ENCODE measurements around the gene ADPGK.
A peak's percentile ranks its signal among the peaks of the same experiment; 100 is the strongest.
"Not testable (repeated sequence)": the region's sequence is repeated elsewhere in the genome, so short reads cannot be mapped to it uniquely, and the experiment has no call there.

ADPGK gene

DNA sequence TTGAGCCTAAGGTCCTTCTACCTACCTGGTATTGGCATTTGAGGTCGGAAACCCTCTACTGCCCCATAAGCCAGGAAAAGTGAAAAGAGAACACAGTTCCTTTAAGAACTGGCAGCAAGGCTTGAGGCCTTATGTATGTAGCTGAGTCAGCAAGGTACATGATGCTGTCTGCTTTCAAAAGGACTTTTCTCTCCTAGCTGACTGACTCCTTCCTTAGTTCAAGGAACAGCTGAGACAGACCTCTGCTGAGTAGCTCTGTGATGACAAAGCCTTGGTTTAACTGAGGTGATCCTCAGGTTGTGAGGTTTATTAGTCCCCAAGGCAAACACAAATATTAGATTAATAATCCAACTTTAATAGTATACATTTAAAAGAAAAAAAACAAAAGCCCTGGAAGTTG is 45.8 kb downstream of the ADPGK start:
- DNase-seq, result no peak

DNA sequence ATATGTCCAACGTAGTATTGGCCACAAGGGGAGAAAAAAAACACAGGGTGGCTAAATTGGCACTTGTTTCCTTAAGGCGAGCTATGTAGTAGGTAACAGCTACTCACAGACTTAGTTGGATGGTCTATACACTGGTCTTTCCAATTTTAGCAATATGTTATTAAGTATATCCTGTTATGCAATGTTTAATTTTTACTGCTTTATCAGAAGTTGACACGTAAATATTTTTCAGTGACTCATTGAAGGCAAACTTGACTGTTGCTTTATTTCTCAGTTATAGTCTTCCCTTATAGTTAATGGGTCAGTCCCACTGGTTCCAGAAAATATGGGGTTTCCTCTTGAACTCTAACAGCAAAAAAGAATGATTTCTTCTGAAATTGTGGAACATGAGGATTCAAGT is 46.5 kb downstream of the ADPGK start:
- DNase-seq, result no peak

DNA sequence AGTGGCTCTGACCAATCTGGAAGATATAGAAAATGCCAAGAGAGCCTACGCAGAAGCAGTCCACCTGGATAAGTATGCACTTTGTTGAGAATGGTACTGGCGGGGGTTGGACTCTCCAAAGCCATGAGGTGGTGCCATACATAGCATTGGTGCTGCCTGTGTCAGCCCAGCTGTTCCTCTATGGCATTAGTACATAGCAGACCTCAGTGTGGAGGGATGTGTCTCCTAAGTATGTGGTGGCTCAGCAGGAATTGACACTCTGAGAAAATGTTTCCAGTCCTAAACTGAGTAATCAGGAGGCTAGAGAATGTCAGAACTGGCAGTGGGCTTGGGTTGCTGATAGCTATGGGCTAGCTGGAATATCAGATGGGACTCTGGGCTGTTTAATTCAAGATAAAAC is 48.4 kb downstream of the ADPGK start:
- DNase-seq, result no peak

DNA sequence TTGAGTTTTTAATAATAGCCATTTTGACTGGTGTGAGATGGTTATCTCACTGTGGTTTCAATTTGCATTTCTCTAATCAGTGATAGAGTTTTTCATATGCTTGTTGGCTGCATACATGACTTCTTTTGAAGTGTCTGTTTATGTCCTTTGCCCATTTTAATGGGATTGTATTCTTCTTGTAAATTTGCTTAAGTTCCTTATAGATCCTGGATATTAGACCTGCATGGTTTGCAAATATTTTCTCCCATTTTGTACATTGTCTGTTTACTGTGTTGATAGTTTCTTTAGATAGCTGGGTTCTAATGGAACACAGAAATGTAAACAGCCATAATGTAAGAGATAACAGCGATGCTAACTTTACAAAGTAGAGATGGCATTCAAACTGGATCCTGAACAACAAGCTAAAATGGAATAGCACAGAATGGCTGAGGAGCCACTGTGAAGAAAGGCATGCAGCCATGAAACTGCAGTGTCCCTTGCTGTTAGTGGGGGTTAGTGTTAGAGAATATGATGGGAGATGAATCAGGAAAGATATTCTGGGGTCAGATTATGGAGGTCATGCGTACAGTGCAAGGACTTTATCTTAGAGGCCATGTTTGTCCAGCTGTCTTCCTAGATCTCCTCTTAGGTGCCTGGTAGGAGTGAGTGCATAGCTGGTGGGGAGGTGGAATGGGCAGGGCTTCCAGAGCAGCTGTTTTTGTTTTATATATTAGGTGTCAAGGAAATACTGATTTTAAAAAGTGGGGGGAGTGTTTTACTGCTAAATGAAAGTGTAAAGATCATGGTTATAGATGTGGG is 49.4 kb downstream of the ADPGK start:
- no peak for DNase-seq

DNA sequence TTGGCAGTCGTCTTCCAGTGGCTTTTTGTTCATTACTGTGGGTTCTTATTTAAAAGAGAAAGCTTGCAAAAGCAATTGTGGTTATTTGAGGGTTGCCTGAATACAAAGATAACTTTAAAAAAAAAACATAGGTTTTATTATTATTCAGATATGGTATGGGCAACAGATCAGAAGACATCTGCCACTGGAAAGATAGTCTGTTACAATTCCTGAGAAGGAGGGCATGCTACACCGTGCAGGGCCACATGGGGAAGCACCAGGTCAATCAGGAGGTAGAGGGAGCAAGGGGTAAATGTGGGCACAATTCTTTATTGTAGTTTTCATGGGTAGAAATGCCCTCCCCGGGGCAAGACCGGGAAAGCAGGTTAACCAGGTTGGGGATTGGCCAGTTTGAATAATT is 51.0 kb downstream of the ADPGK start:
- DNase-seq, result no peak

DNA sequence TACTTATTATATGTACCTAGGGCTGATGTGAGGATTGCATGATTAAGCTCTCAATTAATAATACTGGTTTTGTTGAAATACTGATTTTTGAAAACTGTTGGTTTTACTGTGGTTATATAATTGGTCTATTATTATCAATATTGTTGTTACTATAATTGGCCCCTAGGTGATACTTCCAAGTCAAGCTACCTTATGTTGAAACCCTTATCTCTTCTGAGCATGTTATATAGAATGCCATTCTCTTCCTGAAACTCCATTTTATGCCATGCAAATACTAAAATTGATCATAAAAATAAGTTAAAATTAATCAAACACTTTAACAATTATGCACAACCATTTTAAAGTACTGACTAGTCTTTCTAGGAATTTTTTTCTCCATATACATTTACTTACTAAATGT is 51.5 kb downstream of the ADPGK start:
- no peak for DNase-seq

DNA sequence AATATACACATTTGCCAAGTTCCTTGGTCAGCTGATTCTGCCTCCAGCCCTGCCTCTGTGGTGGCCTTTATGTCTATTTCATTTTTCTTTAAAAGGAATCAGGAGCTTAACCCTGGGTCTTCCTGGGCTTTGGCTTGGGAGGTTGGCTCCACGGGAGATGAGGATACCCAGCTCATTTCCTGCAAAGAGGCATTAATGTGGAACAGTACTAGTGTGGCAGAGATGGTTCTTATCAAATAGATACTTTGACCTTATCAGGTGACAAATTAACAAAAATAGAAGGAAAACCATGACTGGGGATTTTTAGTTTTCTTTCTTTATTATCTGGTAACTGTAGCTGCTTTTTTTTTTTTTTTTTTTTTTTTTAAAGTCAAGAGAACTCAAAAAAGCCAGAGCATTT is 54.7 kb downstream of the ADPGK start:
- no peak for DNase-seq

DNA sequence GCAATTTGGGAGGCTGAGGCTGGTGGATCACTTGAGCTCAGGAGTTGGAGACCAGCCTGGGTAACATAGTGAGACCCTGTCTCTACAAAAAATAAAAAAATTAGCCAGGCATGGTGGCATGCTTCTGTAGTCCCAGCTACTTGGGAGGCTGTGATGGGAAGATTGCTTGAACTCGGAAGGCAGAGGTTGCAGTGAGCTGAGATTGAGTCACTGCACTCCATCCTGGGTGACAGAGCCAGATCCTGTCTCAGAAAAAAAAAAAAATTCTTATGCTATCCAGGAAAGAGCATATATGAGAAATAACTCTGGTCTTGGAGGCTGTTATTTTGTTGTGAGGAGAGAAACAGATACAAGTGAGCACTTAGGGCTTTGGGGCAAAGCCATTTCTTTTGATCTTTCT is 55.3 kb downstream of the ADPGK start:
- DNase-seq, result not testable (repeated sequence)

DNA sequence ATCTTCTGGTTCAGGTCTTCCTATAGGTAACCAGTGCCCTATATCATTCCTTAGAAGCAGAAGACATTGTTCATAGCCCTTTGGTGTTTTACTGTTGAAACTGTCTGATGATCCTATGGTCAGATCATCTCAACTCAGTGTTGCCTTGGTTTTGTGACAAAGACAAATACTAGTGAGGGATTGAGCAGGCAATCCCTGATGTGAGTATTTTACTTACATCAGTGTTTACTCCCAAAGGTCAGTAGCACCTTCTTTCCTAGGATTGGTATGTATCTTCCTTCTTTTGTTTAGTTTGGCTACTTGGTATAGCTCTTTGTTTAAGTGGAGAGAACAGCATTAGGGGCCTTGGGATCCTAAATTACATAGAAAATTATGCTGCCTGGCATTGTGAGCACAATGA is 56.4 kb downstream of the ADPGK start:
- DNase-seq, result no peak

DNA sequence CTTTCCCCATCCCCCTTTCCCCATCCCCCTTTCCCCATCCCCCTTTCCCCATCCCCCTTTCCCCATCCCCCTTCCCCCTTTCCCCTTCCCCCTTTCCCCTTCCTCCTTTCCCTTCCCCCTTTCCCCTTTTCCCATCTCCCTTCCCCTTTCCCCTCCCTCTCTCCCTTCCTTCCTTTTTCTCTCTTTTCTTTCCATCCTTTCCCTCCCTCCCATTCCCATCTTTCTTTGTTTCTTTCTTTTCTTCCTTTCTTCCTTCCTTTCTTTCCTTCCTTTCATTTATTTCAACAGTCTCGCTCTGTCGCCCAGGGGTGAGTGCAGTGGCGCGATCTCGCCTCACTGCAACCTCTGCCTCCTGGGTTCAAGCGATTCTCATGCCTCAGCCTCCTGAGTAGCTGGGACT is 57.7 kb downstream of the ADPGK start:
- DNase-seq, result not testable (repeated sequence)

DNA sequence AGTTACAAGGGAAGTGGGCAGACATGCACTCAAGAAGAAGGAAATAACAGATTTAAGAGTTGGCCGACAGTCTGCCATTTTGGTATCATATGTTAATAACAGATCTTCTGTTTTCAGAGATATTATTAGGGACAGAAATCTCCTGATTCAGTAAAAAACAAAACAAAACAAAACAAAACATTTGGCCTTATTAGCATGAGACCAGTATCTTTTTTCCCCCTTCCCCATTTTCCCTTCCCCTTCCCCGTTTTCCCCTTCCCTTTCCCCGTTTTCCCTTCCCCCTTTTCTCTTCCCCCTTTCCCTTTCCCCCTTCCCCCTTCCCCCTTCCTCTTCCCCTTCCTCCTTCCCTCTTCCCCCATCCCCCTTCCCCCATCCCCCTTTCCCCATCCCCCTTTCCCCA is 58.1 kb downstream of the ADPGK start:
- no peak for DNase-seq

DNA sequence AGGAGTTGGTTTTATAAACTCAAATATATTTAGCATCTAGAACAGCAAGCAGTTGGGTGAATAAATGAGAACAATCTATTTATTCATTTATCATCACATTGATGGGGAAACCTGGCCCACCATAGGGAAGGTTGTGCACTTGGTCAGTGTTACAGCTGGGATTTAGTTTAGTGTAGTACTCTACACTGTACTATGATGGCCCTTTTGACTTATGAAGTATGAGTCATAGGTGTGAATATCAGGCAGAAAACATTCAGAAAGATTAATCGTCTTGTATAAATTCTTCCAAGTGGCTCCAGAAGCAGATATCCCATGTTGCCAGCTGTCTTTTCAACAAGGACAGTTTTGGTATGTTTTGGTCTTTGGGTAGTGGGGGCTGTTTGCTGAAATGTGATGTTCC is 59.5 kb downstream of the ADPGK start:
- DNase-seq, result no peak

DNA sequence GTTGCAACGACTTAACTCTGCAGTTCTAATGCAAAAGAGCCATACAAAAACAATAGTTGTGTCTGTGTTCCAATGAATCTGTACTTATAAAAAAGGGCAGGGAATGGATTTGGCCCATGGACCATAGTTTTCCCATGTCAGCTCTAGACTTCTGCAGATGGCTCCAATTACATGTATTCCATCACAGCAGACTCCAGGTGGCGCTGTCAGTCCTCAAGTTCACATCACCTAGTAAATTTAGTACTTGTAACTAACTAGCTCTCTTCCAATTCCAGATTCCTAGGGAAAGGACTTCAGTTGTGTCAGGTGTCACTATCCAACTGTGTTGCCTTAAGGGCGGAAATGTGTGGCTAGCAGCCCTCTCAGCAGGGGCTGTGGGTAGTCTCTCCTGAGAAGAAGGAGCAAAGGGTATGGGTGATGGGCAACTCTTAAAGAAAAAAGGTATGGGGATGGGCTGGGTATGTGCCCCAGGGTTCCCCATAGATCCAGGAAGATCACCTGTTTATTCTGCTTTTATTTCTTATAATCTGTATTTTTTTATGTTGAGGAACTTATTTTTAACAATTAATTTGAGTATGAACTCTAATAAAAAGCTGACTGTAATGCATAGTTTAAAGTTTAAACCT is 61.4 kb downstream of the ADPGK start:
- peak; percentile 72 for DNase-seq

DNA sequence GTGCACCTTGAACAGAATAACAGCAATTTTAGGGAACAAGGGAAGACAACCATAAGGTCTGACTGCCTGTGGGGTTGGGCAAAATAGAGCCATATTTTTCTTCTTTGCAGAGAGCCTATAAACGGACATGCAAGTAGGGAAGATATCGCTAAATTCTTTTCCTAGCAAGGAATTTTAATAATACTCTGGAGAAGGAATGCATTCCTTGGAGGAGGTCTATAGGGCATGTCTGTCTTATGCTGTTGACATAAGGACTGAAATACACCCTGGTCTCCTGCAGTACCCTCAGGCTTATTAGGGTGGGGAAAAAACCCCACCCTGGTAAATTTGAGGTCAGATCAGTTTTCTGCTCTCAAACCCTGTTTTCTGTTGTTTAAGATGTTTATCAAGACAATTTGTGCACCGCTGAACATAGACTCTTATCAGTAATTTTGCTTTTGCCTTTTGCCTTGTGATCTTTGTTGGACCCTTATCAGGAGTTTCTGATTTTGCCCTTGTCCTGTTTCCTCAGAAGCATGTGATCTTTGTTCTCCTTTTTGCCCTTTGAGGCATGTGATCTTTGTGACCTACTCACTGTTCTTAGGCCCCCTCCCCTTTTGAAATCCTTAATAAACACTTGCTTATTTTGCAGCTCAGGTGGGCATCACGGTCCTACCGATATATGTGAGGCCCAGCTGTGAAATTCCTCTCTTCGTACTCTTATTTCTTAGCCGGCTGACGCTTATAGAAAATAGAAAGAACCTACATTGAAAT is 74.8 kb downstream of the ADPGK start:
- DNase-seq, result not testable (repeated sequence)

DNA sequence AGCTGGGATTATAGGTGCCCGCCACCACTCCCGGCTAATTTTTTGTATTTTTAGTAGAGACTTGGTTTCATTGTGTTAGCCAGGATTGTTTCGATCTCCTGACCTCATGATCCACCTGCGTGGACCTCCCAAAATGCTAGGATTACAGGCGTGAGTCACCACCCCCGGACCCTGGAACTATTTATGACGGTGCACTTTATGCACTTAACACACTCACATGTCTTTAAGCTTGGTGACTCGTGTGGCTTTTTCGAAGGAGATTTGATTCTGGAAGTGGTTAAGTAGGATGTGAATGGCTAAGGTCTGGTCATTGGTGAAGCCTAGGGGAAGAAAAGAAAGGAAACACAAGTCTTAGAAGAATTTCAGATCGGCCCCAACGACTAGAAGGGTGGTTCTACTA is 77.3 kb downstream of the ADPGK start:
- DNase-seq, result no peak

All from stimulated activated CD4-positive, alpha-beta T cell treated with anti-CD3 and anti-CD28 coated beads, Interleukin-4, amount 100 ng/mL, for 24 hours (primary cell).